WTC11 (cell line): ENCODE measurements around the gene NBAS. TPM values are rescaled to one million over a fixed set of nuclear protein-coding genes. Genes with fewer than 3 reads are reported as not detected.

ENCODE experiments used
- ATAC-seq: fragments of 200-7000 bp; cut with Tn5 transposase; 2 replicates; pipeline ENCODE4 v1.10.0; 2021; ENCODE audit warnings: mild to moderate bottlenecking, moderate library complexity
- CTCF ChIA-PET: fragments of 300-600 bp; sonication (Branson Sonifier 250); formaldehyde crosslinking; loops from one replicate; lab custom pipeline; 2021; ENCODE audit warnings: antibody characterized with exemption; lab: Charles Lee
- POLR2A ChIA-PET: fragments of 350-600 bp; sonication (Branson Sonifier 250); formaldehyde crosslinking; loops from one replicate; lab custom pipeline; 2021; ENCODE audit warnings: antibody characterized with exemption; lab: Charles Lee
- DNase-seq: peaks from one replicate; pipeline ENCODE4 v3.0.0; 2021; ENCODE audit warnings: low spot score
- H3K27ac Mint-ChIP-seq: 2 replicates; pipeline ENCODE4 v1.8.0; 2021; ENCODE audit warnings: mixed read lengths
- H3K27me3 Mint-ChIP-seq: 2 replicates; pipeline ENCODE4 v1.8.0; 2021; ENCODE audit warnings: low read depth, mild to moderate bottlenecking, moderate library complexity, mixed read lengths
- H3K36me3 Mint-ChIP-seq: 2 replicates; pipeline ENCODE4 v1.8.0; 2021; ENCODE audit warnings: mixed read lengths
- H3K4me1 Mint-ChIP-seq: 2 replicates; pipeline ENCODE4 v1.8.0; 2022; ENCODE audit warnings: mixed read lengths
- H3K4me3 Mint-ChIP-seq: 2 replicates; pipeline ENCODE4 v1.8.0; 2021; ENCODE audit warnings: mild to moderate bottlenecking, moderate library complexity, mixed read lengths
- H3K9me3 Mint-ChIP-seq: 2 replicates; pipeline ENCODE4 v1.8.0; 2021; ENCODE audit warnings: mixed read lengths
- AR ChIP-seq: fragments of 250-450 bp; sonication (Bioruptor Pico); IDR thresholded peaks from 2 replicates; pipeline ENCODE4 v1.9.0; 2021; ENCODE audit warnings: mild to moderate bottlenecking
- ATF1 ChIP-seq: sonication (generic); formaldehyde crosslinking; IDR thresholded peaks from 2 replicates; pipeline ENCODE4 v1.8.1; 2023; ENCODE audit warnings: mild to moderate bottlenecking, moderate library complexity, missing genetic modification reagents
- CDX4 ChIP-seq: fragments of 250-450 bp; sonication (Bioruptor Pico); IDR thresholded peaks from 2 replicates; pipeline ENCODE4 v1.9.0; 2021; ENCODE audit warnings: moderate library complexity, mild to moderate bottlenecking, inconsistent platforms, borderline replicate concordance
- CTCF ChIP-seq: fragments of 200-600 bp; IDR thresholded peaks from 2 replicates; pipeline ENCODE4 v1.8.0; 2022; ENCODE audit warnings: antibody characterized with exemption
- FOXK1 ChIP-seq: sonication (generic); formaldehyde crosslinking; IDR thresholded peaks from 2 replicates; pipeline ENCODE4 v1.8.0; 2022; ENCODE audit warnings: mild to moderate bottlenecking, moderate library complexity, missing genetic modification reagents
- HMGXB4 ChIP-seq: sonication (generic); formaldehyde crosslinking; IDR thresholded peaks from 2 replicates; pipeline ENCODE4 v1.8.1; 2023; ENCODE audit warnings: mild to moderate bottlenecking, moderate library complexity, missing genetic modification reagents
- NR3C1 ChIP-seq: sonication (generic); formaldehyde crosslinking; conservative IDR thresholded peaks from 2 replicates; pipeline ENCODE4 v1.8.1; 2023; ENCODE audit warnings: low read depth, mild to moderate bottlenecking, missing genetic modification reagents
- RELA ChIP-seq: sonication (generic); formaldehyde crosslinking; IDR thresholded peaks from 2 replicates; pipeline ENCODE4 v1.8.1; 2022; ENCODE audit warnings: missing genetic modification reagents, mild to moderate bottlenecking, borderline replicate concordance
- TCF7 ChIP-seq: sonication (generic); formaldehyde crosslinking; IDR thresholded peaks from 2 replicates; pipeline ENCODE4 v1.8.0; 2022; ENCODE audit warnings: mild to moderate bottlenecking, low read depth, missing genetic modification reagents, moderate library complexity
- TEAD1 ChIP-seq: sonication (generic); formaldehyde crosslinking; IDR thresholded peaks from 2 replicates; pipeline ENCODE4 v1.8.0; 2022; ENCODE audit warnings: mild to moderate bottlenecking, missing genetic modification reagents
- ZBTB43 ChIP-seq: sonication (generic); formaldehyde crosslinking; IDR thresholded peaks from 2 replicates; pipeline ENCODE4 v1.8.1; 2023; ENCODE audit warnings: mild to moderate bottlenecking, missing genetic modification reagents
- ZNF138 ChIP-seq: sonication (generic); formaldehyde crosslinking; conservative IDR thresholded peaks from 2 replicates; pipeline ENCODE4 v1.8.1; 2022; ENCODE audit warnings: mild to moderate bottlenecking, moderate library complexity, missing genetic modification reagents
- ZNF263 ChIP-seq: sonication (generic); formaldehyde crosslinking; IDR thresholded peaks from 2 replicates; pipeline ENCODE4 v1.8.1; 2022; ENCODE audit warnings: low read depth, mild to moderate bottlenecking, moderate library complexity, missing genetic modification reagents
- ZNF317 ChIP-seq: sonication (generic); formaldehyde crosslinking; IDR thresholded peaks from 2 replicates; pipeline ENCODE4 v1.8.1; 2023; ENCODE audit warnings: low read depth, mild to moderate bottlenecking, moderate library complexity, missing genetic modification reagents, borderline replicate concordance
- ZNF423 ChIP-seq: fragments of 250-450 bp; sonication (Bioruptor Pico); IDR thresholded peaks from 2 replicates; pipeline ENCODE4 v2.1.2; 2022; ENCODE audit warnings: mild to moderate bottlenecking, moderate library complexity
- ZNF425 ChIP-seq: fragments of 250-450 bp; sonication (Bioruptor Pico); conservative IDR thresholded peaks from 2 replicates; pipeline ENCODE4 v1.9.0; 2021; ENCODE audit warnings: mild to moderate bottlenecking
- ZNF512 ChIP-seq: sonication (generic); formaldehyde crosslinking; IDR thresholded peaks from 2 replicates; pipeline ENCODE4 v1.8.1; 2022; ENCODE audit warnings: missing genetic modification reagents, borderline replicate concordance
- total RNA-seq: library from RNA; stranded (reverse); gene quantifications from 3 replicates; pipeline ENCODE4 v1.2.3, GENCODE V29; 2021

NBAS gene
- total RNA-seq, 1 experiment from 2014 or later: 32.3 TPM

- Mint-ChIP-seq H3K4me3 (no peak overlapping the region), H3K36me3 (no peaks in the 10 kb centered on the region), H3K27ac (no peak overlapping the region), H3K27me3 (no peaks in the 10 kb centered on the region), H3K4me1 (peaks cover 44% of the 10 kb centered on the region), H3K9me3 (peaks cover 3% of the 10 kb centered on the region; the same call in 1 of the 2 replicates)
- CTCF ChIA-PET: interaction anchor here (0.6 to 0.9 kb wide), 2 partner anchors 99 to 255 kb away, joined by 4 read pairs; no protein-coding TSS in a partner anchor
- TF ChIP-seq NR3C1 (CRISPR knock-in tag) (no peak), CDX4 (no peak), TCF7 (CRISPR knock-in tag) (no peak), TEAD1 (CRISPR knock-in tag) (no peak), RELA (CRISPR knock-in tag) (no peak), ZNF423 (CRISPR knock-in tag) (no peak; the same call in 1 of the 2 replicates), ZNF512 (no peak), CTCF (no peak), ATF1 (CRISPR knock-in tag) (no peak), ZNF425 (CRISPR knock-in tag) (no peak), ZNF263 (CRISPR knock-in tag) (no peak), HMGXB4 (no peak), AR (no peak), ZNF317 (CRISPR knock-in tag) (no peak), ZNF138 (CRISPR knock-in tag) (no peak), ZBTB43 (CRISPR knock-in tag) (no peak), FOXK1 (CRISPR knock-in tag) (no peak)
- POLR2A ChIA-PET: no interaction called here
- ATAC-seq: peak; percentile 23
- DNase-seq: peak; percentile 56
Observed at GRCh38 chr2:15158100-15158499, 403.0 kb downstream of the NBAS start.
